Stimulated activated CD8-positive, alpha-beta memory T cell treated with anti-CD3 and anti-CD28 coated beads, Interleukin-7, amount 100 ng/mL, for 24 hours (primary cell): ENCODE results near the gene PTGDS.

Experiments used
- DNase-seq: peaks from one replicate; pipeline ENCODE4 v3.0.0-alpha.2; 2020; ENCODE audit warnings: low read depth

Gene PTGDS

GRCh38 chr9:137025517-137025966, 48.2 kb downstream of the PTGDS start:
- no peak for DNase-seq

- no peak for DNase-seq
Observed at GRCh38 chr9:137026384-137026783, 49.1 kb downstream of the PTGDS start.

GRCh38 chr9:137026828-137027227, 49.5 kb downstream of the PTGDS start:
- DNase-seq = no peak

- DNase-seq = no peak
Observed at GRCh38 chr9:137027369-137028262, 50.3 kb downstream of the PTGDS start, which contains the start of gene ABCA2. Gene ABCA2, minus strand, starts transcription at chr9:137028237. Its CDS starts 97 bp downstream, at chr9:137028140.

- DNase-seq = no peak
Observed at GRCh38 chr9:137028263-137029057, 51.2 kb downstream of the PTGDS start.

GRCh38 chr9:137029058-137029936, 52.0 kb downstream of the PTGDS start:
- peak; percentile 64 for DNase-seq

- no peak for DNase-seq
Observed at GRCh38 chr9:137030006-137030405, 52.7 kb downstream of the PTGDS start.

GRCh38 chr9:137030538-137031527, 53.5 kb downstream of the PTGDS start:
- DNase-seq = no peak
